Rectal smooth muscle tissue (tissue), 1 donor: ENCODE results near the gene PDE4D.
"Not testable (repeated sequence)": the region's sequence is repeated elsewhere in the genome, so short reads cannot be mapped to it uniquely, and the experiment has no call there.

Experiments used
- H3K27ac ChIP-seq: one replicate; pipeline ENCODE4 v1.7.0; 2013; ENCODE audit warnings: low read depth, low read length, inconsistent platforms
- H3K27me3 ChIP-seq: one replicate; pipeline ENCODE4 v1.7.0; 2013; ENCODE audit warnings: low read length; ENCODE audit not compliant: control insufficient read depth, insufficient read depth
- H3K36me3 ChIP-seq: one replicate; pipeline ENCODE4 v1.7.0; 2013; ENCODE audit warnings: low read length; ENCODE audit not compliant: control insufficient read depth, insufficient read depth
- H3K4me1 ChIP-seq: one replicate; pipeline ENCODE4 v1.7.0; 2013; ENCODE audit warnings: low read length; ENCODE audit not compliant: control insufficient read depth, insufficient read depth
- H3K4me3 ChIP-seq: one replicate; pipeline ENCODE4 v1.7.0; 2013; ENCODE audit warnings: low read length
- H3K9ac ChIP-seq: one replicate; pipeline ENCODE4 v1.7.0; 2013; ENCODE audit warnings: low read length

Gene PDE4D

GRCh38 chr5:58965677-58966414 lies 927.7 kb downstream of the PDE4D start:
- no peak overlapping the region for H3K9ac ChIP-seq
- no peaks in the 10 kb centered on the region for H3K27me3 ChIP-seq
- no peak overlapping the region for H3K27ac ChIP-seq
- H3K4me1 ChIP-seq = no peaks in the 10 kb centered on the region
- H3K36me3 ChIP-seq = no peaks in the 10 kb centered on the region
- no peak overlapping the region for H3K4me3 ChIP-seq

- Histone ChIP-seq H3K9ac (no peak overlapping the region), H3K4me1 (no peaks in the 10 kb centered on the region), H3K27ac (no peak overlapping the region), H3K36me3 (no peaks in the 10 kb centered on the region), H3K27me3 (no peaks in the 10 kb centered on the region), H3K4me3 (no peak overlapping the region)
Measured at GRCh38 chr5:58963821-58964220, 929.7 kb downstream of the PDE4D start.

- Histone ChIP-seq H3K4me3 (no peak overlapping the region), H3K9ac (no peak overlapping the region), H3K27me3 (no peaks in the 10 kb centered on the region), H3K27ac (no peak overlapping the region), H3K36me3 (no peaks in the 10 kb centered on the region), H3K4me1 (no peaks in the 10 kb centered on the region)
Measured at GRCh38 chr5:58963361-58963760, 930.2 kb downstream of the PDE4D start.

GRCh38 chr5:58961631-58962280 lies 931.8 kb downstream of the PDE4D start:
- Histone ChIP-seq H3K36me3 (no peaks in the 10 kb centered on the region), H3K9ac (no peak overlapping the region), H3K4me3 (no peak overlapping the region), H3K4me1 (no peaks in the 10 kb centered on the region), H3K27ac (no peak overlapping the region), H3K27me3 (no peaks in the 10 kb centered on the region)

DNA sequence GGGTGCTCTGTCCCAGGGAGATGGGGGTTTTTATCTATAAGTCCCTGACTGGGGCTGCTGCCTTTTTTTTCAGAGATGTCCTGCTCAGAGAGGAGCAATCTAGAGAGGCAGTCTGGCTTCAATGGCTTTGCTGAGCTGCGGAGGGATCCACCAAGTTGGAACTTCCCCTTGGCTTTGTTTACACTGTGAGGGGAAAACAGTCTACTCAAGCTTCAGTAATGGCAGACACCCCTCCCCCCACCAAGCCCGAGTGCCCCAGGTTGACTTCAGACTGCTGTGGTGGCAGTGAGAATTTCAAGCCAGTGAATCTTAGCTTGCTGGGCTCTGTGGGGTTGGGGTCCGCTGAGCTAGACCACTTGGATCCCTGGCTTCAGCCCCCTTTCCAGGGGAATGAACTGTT lies 934.8 kb downstream of the PDE4D start:
- no peak overlapping the region for H3K9ac ChIP-seq
- H3K4me1 ChIP-seq = no peaks in the 10 kb centered on the region
- H3K27ac ChIP-seq = no peak overlapping the region
- no peaks in the 10 kb centered on the region for H3K27me3 ChIP-seq
- no peak overlapping the region for H3K4me3 ChIP-seq
- H3K36me3 ChIP-seq = no peaks in the 10 kb centered on the region

- H3K4me3 ChIP-seq, H3K4me1 ChIP-seq, H3K27me3 ChIP-seq, H3K36me3 ChIP-seq, H3K9ac ChIP-seq, H3K27ac ChIP-seq: not testable (repeated sequence)
Measured at GRCh38 chr5:58953218-58953617, 940.3 kb downstream of the PDE4D start.

GRCh38 chr5:58950224-58950623 lies 943.3 kb downstream of the PDE4D start:
- no peak overlapping the region for H3K9ac ChIP-seq
- H3K27me3 ChIP-seq = peaks cover 2% of the 10 kb centered on the region
- no peaks in the 10 kb centered on the region for H3K36me3 ChIP-seq
- no peak overlapping the region for H3K4me3 ChIP-seq
- H3K4me1 ChIP-seq = no peaks in the 10 kb centered on the region
- no peak overlapping the region for H3K27ac ChIP-seq

DNA sequence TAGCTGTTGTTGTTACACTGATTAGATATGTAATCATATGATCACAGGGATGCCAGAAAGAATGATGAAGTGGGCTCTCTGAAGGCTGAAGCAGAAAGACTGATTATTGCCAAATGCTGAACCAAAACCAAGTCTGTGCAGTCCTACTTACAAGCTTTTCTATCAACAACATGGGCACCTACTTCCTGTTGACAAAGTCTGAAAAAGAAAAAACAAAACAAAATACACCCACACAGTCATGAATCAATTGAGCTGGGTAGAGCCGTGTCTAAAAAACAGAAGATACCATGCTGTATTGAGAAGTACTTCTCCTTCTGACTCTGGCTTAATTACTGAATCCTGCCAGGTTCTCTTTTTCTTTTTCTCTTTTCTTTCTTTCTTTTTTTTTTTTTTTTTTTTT lies 947.3 kb downstream of the PDE4D start:
- Histone ChIP-seq H3K9ac (no peak overlapping the region), H3K36me3 (no peaks in the 10 kb centered on the region), H3K4me3 (no peak overlapping the region), H3K27ac (no peak overlapping the region), H3K4me1 (no peaks in the 10 kb centered on the region), H3K27me3 (peaks cover 2% of the 10 kb centered on the region)

- Histone ChIP-seq H3K27me3 (no peaks in the 10 kb centered on the region), H3K27ac (no peak overlapping the region), H3K36me3 (no peaks in the 10 kb centered on the region), H3K4me3 (no peak overlapping the region), H3K9ac (no peak overlapping the region), H3K4me1 (no peaks in the 10 kb centered on the region)
Measured at GRCh38 chr5:58944221-58944620, 949.3 kb downstream of the PDE4D start.

- no peak overlapping the region for H3K9ac ChIP-seq
- no peak overlapping the region for H3K27ac ChIP-seq
- no peaks in the 10 kb centered on the region for H3K27me3 ChIP-seq
- H3K4me1 ChIP-seq = no peaks in the 10 kb centered on the region
- H3K36me3 ChIP-seq = no peaks in the 10 kb centered on the region
- H3K4me3 ChIP-seq = no peak overlapping the region
Measured at GRCh38 chr5:58940446-58940845, 953.1 kb downstream of the PDE4D start.

DNA sequence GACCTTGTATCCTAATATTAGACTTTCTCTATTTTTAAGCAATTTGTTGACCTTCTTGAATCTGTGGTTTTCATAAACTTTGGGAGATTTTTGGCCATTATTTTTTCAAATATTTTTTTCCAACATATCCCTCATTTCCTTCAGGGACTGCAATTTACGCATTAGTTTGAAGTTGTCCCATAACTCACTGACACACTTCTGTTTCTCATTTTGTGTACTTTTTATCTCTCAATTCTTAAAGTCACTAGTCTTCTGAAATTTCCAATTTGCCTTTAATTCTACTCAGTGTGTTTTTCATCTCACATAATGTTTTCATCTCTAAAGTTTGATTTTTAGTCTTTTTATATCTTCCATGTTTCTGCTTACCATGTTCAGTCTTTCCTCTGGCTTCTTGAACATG lies 953.9 kb downstream of the PDE4D start:
- Histone ChIP-seq H3K4me1 (no peaks in the 10 kb centered on the region), H3K9ac (no peak overlapping the region), H3K27ac (no peak overlapping the region), H3K36me3 (no peaks in the 10 kb centered on the region), H3K27me3 (no peaks in the 10 kb centered on the region), H3K4me3 (no peak overlapping the region)

- Histone ChIP-seq H3K36me3 (no peaks in the 10 kb centered on the region), H3K4me1 (no peaks in the 10 kb centered on the region), H3K27ac (no peak overlapping the region), H3K27me3 (no peaks in the 10 kb centered on the region), H3K9ac (no peak overlapping the region), H3K4me3 (no peak overlapping the region)
Measured at GRCh38 chr5:58938563-58939424, 954.7 kb downstream of the PDE4D start.
